Inferior parietal cortex (tissue), 1 donor: ENCODE data around the gene CTNNA2.
"Not testable (repeated sequence)": the region's sequence is repeated elsewhere in the genome, so short reads cannot be mapped to it uniquely, and the experiment has no call there.

Experiments used
- DNase-seq: peaks from one replicate; pipeline ENCODE4 v3.0.0-alpha.2; 2016; ENCODE audit errors: extremely low spot score

The CTNNA2 gene

DNA sequence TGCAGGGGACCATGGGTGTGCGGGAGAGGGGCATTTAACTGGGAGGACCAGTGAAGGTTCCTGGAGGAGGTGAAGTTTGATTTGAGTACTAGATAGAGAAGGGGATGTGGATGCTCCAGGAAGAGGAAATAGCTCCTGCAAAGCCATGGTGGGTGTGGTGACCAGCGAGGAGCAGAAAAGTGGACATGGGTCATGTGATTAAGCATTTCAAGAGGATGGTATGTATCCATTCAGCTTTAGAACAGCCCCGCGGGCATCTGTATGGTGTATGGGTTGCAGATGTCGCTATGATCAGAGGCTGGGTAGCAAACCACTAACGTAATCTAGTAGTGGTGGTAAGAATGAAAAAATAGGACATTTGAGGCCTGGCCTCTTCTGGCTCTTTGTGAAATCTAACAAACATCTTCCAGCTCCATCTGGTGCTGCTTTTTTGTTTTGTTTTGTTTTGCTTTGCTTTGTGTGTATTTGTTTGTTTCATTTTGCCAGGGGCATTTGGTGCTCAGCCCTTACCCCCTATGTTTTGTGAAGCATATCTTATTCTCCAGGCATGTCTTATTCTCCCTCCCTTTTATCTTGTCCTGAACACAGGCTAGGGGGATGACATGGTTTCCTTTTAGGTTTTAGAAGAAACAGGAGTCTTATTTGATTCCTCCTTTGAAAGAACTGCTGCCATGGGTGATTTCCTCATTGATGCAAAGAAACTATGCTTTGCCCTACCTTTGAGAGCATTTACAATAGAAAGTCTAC is 565.6 kb downstream of the CTNNA2 start:
- DNase-seq: no peak

- DNase-seq: no peak
Measured at GRCh38 chr2:80080957-80081356, 568.1 kb downstream of the CTNNA2 start.

DNA sequence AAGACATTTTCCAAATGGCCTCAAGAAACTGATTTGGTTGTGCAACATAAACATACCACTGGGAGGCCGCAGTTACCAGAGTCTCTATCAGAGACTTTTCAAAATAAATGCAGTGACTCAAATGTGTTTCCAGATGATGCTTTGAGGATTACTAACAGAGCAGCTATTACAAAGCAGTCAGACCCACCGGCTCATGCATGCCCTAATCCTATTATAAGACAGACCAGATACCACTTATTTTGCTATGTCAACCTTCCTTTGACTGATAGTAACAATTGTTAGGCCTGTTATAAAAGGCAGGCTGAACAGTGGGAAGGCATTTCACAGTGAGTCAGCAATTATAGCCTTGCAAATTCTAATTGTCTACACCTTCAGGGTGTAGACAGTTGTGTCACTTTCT is 574.0 kb downstream of the CTNNA2 start:
- peak; percentile 15 for DNase-seq

GRCh38 chr2:80091237-80091636 is 578.4 kb downstream of the CTNNA2 start:
- no peak for DNase-seq

DNA sequence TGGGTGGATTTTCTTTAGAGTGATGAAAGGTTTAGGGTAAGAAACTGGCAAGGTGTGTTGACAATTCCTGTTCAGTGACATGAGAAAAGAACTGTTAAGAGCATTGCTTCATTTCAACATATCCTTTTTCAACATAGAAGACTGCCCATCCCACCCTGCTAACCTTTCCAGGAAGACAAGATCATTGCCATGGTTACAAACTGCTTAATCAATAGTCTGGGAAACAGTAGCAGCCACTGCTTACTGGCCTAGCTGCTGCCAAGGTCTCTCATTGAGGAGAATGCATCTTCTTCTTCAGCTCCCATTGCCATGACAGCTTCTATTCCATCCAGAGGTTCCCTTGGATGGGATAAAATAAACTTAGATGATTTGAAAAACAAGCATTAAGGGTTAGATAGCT is 579.6 kb downstream of the CTNNA2 start:
- DNase-seq: no peak

- DNase-seq: not testable (repeated sequence)
Measured at GRCh38 chr2:80098503-80098902, 585.7 kb downstream of the CTNNA2 start.

- no peak for DNase-seq
Measured at GRCh38 chr2:80102026-80102425, 589.2 kb downstream of the CTNNA2 start.

GRCh38 chr2:80105015-80105640 is 592.3 kb downstream of the CTNNA2 start:
- DNase-seq: no peak

- no peak for DNase-seq
Measured at GRCh38 chr2:80111185-80111584, 598.3 kb downstream of the CTNNA2 start.

DNA sequence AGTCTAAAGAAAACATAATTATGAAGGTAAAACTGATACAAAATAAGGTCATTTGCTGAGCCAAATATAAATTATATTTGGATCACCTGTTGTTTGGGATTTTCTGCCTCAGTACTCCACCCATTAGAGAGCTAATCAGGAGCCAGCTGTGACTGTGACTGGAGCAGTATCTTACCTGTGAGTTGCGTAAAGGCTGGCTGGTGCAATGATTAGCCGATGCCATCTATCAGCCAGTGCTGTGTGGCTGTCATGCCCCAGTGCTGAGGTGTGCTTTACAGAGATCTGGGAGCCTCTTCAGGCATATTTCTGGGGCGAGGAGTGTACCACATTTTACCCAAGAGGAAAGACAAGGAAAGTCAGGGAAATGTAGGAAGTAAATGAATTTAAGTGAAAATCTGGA is 599.9 kb downstream of the CTNNA2 start:
- no peak for DNase-seq

DNA sequence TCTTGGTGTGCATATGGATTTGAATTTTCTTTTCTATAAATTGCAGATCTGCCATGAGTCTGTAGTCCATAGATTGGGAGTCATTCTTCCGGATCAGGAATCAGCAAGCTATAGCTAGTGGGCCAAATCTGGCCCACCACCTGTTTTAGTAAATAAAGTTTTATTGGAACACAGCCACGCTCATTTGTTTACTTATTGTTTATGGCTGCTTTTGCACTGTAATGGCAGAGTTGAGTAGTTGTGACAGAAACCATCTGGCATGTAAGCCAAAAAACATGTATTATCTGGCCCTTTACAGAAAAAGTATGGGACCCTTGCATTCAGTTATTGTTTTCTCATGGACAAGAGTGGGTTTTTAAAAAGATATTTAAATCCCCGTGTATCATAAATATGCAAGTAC is 600.5 kb downstream of the CTNNA2 start:
- DNase-seq: no peak

- DNase-seq: no peak
Measured at GRCh38 chr2:80114812-80115211, 602.0 kb downstream of the CTNNA2 start.

DNA sequence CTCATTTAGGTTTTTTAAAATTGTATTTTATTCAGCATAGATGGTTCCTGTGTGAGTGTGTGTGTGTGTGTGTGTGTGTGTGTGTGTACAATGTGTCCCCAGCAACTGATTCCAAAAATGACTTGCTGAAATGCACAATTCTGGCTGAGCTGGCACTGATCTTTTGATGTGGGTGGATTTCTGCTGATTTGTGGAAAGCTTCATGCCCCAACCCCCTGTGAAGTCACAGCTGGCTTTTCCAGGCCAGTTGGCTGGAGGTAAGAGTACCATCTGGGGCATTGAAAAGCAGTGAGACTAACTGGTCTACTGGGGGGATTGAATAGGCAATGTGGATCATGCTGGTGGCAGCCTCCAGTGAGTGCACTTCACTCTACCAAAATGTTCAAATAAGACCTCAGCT is 604.5 kb downstream of the CTNNA2 start:
- no peak for DNase-seq

DNA sequence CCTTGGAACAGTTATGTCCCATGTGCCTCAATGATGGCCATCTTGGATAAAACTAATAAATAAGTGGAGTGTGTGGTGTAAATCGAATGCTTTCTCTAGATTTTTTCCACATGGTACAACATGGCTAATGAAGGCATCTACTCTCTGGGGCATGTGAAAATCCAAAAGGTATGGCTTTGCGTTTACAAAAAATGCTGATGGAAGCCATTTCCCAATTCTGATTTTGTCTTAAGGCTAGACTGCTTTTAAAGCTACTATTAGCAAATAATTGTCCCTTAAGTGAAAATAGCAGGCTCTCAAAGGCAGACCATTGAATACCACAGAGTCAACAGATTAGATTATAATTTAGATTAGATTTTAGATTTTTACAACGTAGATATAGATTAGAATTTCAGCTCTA is 608.0 kb downstream of the CTNNA2 start:
- no peak for DNase-seq

GRCh38 chr2:80122675-80123074 is 609.8 kb downstream of the CTNNA2 start:
- DNase-seq: no peak

DNA sequence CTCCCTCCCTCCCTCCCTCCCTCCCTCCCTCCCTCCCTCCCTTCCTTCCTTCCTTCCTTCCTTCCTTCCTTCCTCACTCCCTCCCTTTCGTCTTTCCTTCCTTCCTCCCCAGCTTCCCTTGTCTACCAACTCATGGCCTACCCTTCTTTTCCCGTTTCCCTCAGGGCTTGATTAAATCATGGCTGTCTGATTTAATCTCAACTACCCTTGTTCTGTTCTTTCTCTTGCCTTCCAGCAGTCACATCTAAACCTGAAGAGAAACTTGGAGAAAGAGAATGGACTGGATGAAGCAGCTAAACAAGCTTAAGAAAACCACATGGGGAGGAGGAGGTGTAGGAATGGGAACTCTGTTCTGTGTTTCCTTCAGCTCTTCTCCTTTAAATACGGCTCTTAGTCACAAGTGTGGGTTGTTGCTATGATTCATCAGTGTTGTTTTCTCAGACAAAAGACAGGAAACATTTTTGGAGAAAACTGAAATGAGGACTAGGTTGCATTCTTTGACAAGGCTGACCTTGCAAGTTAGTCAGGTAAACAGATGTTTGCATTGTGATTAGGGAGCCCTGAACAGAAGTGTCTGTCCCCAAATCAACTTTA is 613.8 kb downstream of the CTNNA2 start:
- DNase-seq: peak; percentile 51

GRCh38 chr2:80128080-80128479 is 615.2 kb downstream of the CTNNA2 start:
- DNase-seq: no peak

- DNase-seq: no peak
Measured at GRCh38 chr2:80132281-80132680, 619.4 kb downstream of the CTNNA2 start.

DNA sequence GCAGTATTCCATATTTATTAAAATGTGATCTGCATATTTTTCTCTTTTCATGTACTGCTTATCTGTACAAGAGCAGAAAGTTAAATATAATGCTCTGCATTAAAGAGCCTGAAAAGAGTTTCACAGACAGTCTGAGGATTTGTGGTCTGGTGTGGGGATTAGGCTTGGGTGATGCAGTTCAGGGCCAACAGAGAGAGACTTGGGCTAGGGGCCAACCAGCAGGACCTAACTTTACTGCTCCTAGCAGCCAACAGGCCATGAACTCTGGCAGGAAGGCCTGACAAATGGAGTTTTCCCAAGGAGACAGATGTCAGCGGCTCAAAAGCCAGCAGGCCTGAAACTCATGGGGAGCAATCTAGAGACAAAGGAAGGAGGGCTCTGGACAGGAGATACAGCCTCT is 622.1 kb downstream of the CTNNA2 start:
- DNase-seq: no peak

- no peak for DNase-seq
Measured at GRCh38 chr2:80136338-80136737, 623.5 kb downstream of the CTNNA2 start.

DNA sequence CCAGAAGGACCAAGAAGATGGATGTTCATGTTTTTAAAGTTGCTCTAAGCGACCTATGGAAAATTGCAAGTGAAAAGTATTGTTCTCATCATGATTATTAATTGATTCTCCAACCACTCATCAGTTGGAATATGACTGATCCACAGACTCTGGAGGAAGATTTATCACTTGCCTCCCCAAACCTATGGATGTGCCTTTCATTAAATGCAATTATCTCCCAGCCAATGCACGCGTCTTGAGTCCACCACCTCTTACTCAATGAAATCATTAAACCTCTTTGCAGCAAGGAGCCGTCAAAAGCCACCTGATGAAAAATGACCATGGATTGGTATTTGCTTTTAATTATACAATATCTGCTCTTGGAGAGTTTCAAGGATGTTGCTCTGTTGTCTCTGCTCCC is 626.1 kb downstream of the CTNNA2 start:
- no peak for DNase-seq

GRCh38 chr2:80141007-80141726 is 628.3 kb downstream of the CTNNA2 start:
- DNase-seq: no peak

GRCh38 chr2:80145499-80145898 is 632.6 kb downstream of the CTNNA2 start:
- DNase-seq: no peak
